IMR-90 (cell line): ENCODE measurements around the gene GAPDH. TPM values are rescaled to one million over a fixed set of nuclear protein-coding genes. Genes with fewer than 3 reads are reported as not detected.

Source experiments
- ATAC-seq: fragments of 200-7000 bp; cut with Tn5 transposase; 2 replicates; pipeline ENCODE4 v1.9.1; 2020; ENCODE audit warnings: low read depth, mild to moderate bottlenecking, moderate library complexity
- BruUV-seq: library from RNA; stranded (reverse); fragments of 400-500 nt; replicated peaks from 2 replicates; lab custom pipeline; 2021; lab: Mats Ljungman, UMichigan
- CTCF ChIA-PET: fragments of 300-600 bp; formaldehyde crosslinking; extraction: SDS; loops from one replicate; lab custom pipeline; 2021; ENCODE audit warnings: antibody characterized with exemption; lab: Yijun Ruan, JAX
- POLR2A ChIA-PET: fragments of 300-600 bp; sonication (Branson Sonifier 250); formaldehyde crosslinking; loops from one replicate; lab custom pipeline; 2022; ENCODE audit warnings: antibody characterized with exemption; ENCODE audit not compliant: unreplicated experiment; lab: Charles Lee
- DNase-seq: peaks from one replicate; pipeline ENCODE4 v3.0.0; 2013
- H2AFZ ChIP-seq: replicated peaks from 2 replicates; pipeline ENCODE3; 2013; ENCODE audit warnings: low read length, mild to moderate bottlenecking; ENCODE audit not compliant: poor library complexity
- H2AK5ac ChIP-seq: 2 replicates; pipeline ENCODE4 v1.6.1; 2013; ENCODE audit warnings: low read depth, low read length, inconsistent platforms
- H2AK9ac ChIP-seq: replicated peaks from 2 replicates; pipeline ENCODE3; 2013; ENCODE audit warnings: mild to moderate bottlenecking, low read depth, low read length, moderate library complexity; ENCODE audit not compliant: poor library complexity
- H2BK120ac ChIP-seq: 2 replicates; pipeline ENCODE4 v1.6.1; 2013; ENCODE audit warnings: low read depth, low read length, inconsistent platforms
- H2BK15ac ChIP-seq: 3 replicates; pipeline ENCODE4 v1.6.1; 2013; ENCODE audit warnings: low read depth, low read length, inconsistent platforms
- H2BK20ac ChIP-seq: 2 replicates; pipeline ENCODE4 v1.6.1; 2013; ENCODE audit warnings: low read depth, mild to moderate bottlenecking, inconsistent platforms, low read length, moderate library complexity
- H2BK5ac ChIP-seq: 2 replicates; pipeline ENCODE4 v1.6.1; 2013; ENCODE audit warnings: mild to moderate bottlenecking, low read depth, low read length, inconsistent platforms; ENCODE audit not compliant: poor library complexity, severe bottlenecking
- H3K14ac ChIP-seq: replicated peaks from 2 replicates; pipeline ENCODE4 v1.6.1; 2013; ENCODE audit warnings: low read depth, low read length, inconsistent platforms
- H3K18ac ChIP-seq: 2 replicates; pipeline ENCODE4 v1.6.1; 2013; ENCODE audit warnings: low read depth, low read length, control low read depth
- H3K23ac ChIP-seq: 2 replicates; pipeline ENCODE4 v1.6.1; 2013; ENCODE audit warnings: low read depth, low read length, inconsistent platforms
- H3K27ac ChIP-seq: 2 replicates; pipeline ENCODE4 v1.5.1; 2013; ENCODE audit warnings: mild to moderate bottlenecking, control low read depth, low read length; ENCODE audit not compliant: insufficient read depth
- H3K27me3 ChIP-seq: 2 replicates; pipeline ENCODE4 v1.6.1; 2013; ENCODE audit warnings: low read length; ENCODE audit not compliant: control insufficient read depth, insufficient read depth
- H3K36me3 ChIP-seq: 2 replicates; pipeline ENCODE4 v1.6.1; 2013; ENCODE audit warnings: low read length, mixed read lengths; ENCODE audit not compliant: control insufficient read depth, insufficient read depth
- H3K4ac ChIP-seq: 2 replicates; pipeline ENCODE4 v1.6.1; 2013; ENCODE audit warnings: low read depth, low read length, inconsistent platforms
- H3K4me1 ChIP-seq: 2 replicates; pipeline ENCODE4 v1.6.1; 2013; ENCODE audit warnings: low read length, mixed read lengths; ENCODE audit not compliant: control insufficient read depth, insufficient read depth
- H3K4me2 ChIP-seq: 2 replicates; pipeline ENCODE4 v1.6.1; 2013; ENCODE audit warnings: low read depth, mild to moderate bottlenecking, control low read depth, low read length, moderate library complexity
- H3K4me3 ChIP-seq: 2 replicates; pipeline ENCODE4 v1.5.1; 2013; ENCODE audit warnings: low read depth, mild to moderate bottlenecking, control low read depth, low read length, moderate library complexity; ENCODE audit not compliant: insufficient read depth
- H3K56ac ChIP-seq: 2 replicates; pipeline ENCODE4 v1.6.1; 2013; ENCODE audit warnings: low read length, inconsistent platforms; ENCODE audit not compliant: insufficient read depth; ENCODE audit errors: extremely low read depth
- H3K79me1 ChIP-seq, 2 experiments: 2 replicates each; pipeline ENCODE4 v1.6.1; 2013; ENCODE audit warnings: low read length in 2 of 2, inconsistent platforms in 1 of 2, low read depth in 1 of 2
- H3K9ac ChIP-seq: 2 replicates; pipeline ENCODE4 v1.6.1; 2013; ENCODE audit warnings: low read depth, low read length, control low read depth
- H3K9me1 ChIP-seq: 2 replicates; pipeline ENCODE4 v1.6.1; 2013; ENCODE audit warnings: low read length, inconsistent platforms; ENCODE audit not compliant: insufficient read depth
- H3K9me3 ChIP-seq: 2 replicates; pipeline ENCODE4 v1.6.1; 2013; ENCODE audit warnings: low read length; ENCODE audit not compliant: control insufficient read depth, insufficient read depth
- H4K20me1 ChIP-seq: 2 replicates; pipeline ENCODE4 v1.6.1; 2013; ENCODE audit warnings: low read length, inconsistent platforms; ENCODE audit not compliant: insufficient read depth
- H4K5ac ChIP-seq: 2 replicates; pipeline ENCODE4 v1.6.1; 2013; ENCODE audit warnings: mild to moderate bottlenecking, low read depth, low read length, control low read depth
- H4K8ac ChIP-seq, 2 experiments: 2 replicates each; pipeline ENCODE4 v1.6.1; 2013; ENCODE audit warnings: low read depth in 2 of 2, low read length in 2 of 2, control low read depth in 1 of 2, inconsistent platforms in 1 of 2
- H4K91ac ChIP-seq: 2 replicates; pipeline ENCODE4 v1.6.1; 2013; ENCODE audit warnings: low read depth, low read length, inconsistent platforms; ENCODE audit not compliant: insufficient read depth
- BHLHE40 ChIP-seq: fragments of 150-350 bp; IDR thresholded peaks from 2 replicates; pipeline ENCODE4 v1.6.1; 2016; ENCODE audit warnings: mild to moderate bottlenecking, low read depth, low read length
- CEBPB ChIP-seq: IDR thresholded peaks from 2 replicates; pipeline ENCODE4 v1.6.1; 2012; ENCODE audit warnings: low read depth, low read length, improper control_type of control experiment
- CHD1 ChIP-seq: IDR thresholded peaks from 2 replicates; pipeline ENCODE4 v1.6.1; 2012; ENCODE audit warnings: low read depth, low read length, improper control_type of control experiment
- CTCF ChIP-seq: conservative IDR thresholded peaks from 2 replicates; pipeline ENCODE4 v1.5.1; 2012; ENCODE audit warnings: mild to moderate bottlenecking, low read depth, low read length, improper control_type of control experiment
- ELK1 ChIP-seq: fragments of 150-350 bp; IDR thresholded peaks from 2 replicates; pipeline ENCODE4 v1.6.1; 2016; ENCODE audit warnings: low read depth, mild to moderate bottlenecking, low read length, moderate library complexity, borderline replicate concordance
- FOS ChIP-seq: fragments of 150-350 bp; IDR thresholded peaks from 2 replicates; pipeline ENCODE4 v1.6.1; 2016; ENCODE audit warnings: low read depth, low read length
- MAFK ChIP-seq: IDR thresholded peaks from 2 replicates; pipeline ENCODE4 v1.6.1; 2012; ENCODE audit warnings: low read depth, low read length, improper control_type of control experiment
- MAZ ChIP-seq: IDR thresholded peaks from 2 replicates; pipeline ENCODE4 v1.6.1; 2012; ENCODE audit warnings: low read depth, mild to moderate bottlenecking, low read length, improper control_type of control experiment, moderate library complexity, borderline replicate concordance
- MXI1 ChIP-seq: IDR thresholded peaks from 2 replicates; pipeline ENCODE4 v1.6.1; 2012; ENCODE audit warnings: low read depth, mild to moderate bottlenecking, low read length, moderate library complexity, borderline replicate concordance
- NFE2L2 ChIP-seq: fragments of 150-350 bp; IDR thresholded peaks from 2 replicates; pipeline ENCODE4 v1.6.1; 2016; ENCODE audit warnings: low read depth, mild to moderate bottlenecking, low read length
- POLR2A ChIP-seq: IDR thresholded peaks from 2 replicates; pipeline ENCODE4 v1.6.1; 2012; ENCODE audit warnings: mild to moderate bottlenecking, low read depth, low read length
- RAD21 ChIP-seq: IDR thresholded peaks from 2 replicates; pipeline ENCODE4 v1.6.1; 2012; ENCODE audit warnings: low read length, improper control_type of control experiment
- RCOR1 ChIP-seq: IDR thresholded peaks from 2 replicates; pipeline ENCODE4 v1.6.1; 2012; ENCODE audit warnings: mild to moderate bottlenecking, low read length, improper control_type of control experiment; ENCODE audit not compliant: insufficient replicate concordance
- RFX5 ChIP-seq: IDR thresholded peaks from 2 replicates; pipeline ENCODE4 v1.8.0; 2012; ENCODE audit warnings: low read depth, mild to moderate bottlenecking, low read length, moderate library complexity
- SMC3 ChIP-seq: fragments of 150-350 bp; IDR thresholded peaks from 2 replicates; pipeline ENCODE4 v1.6.1; 2016; ENCODE audit warnings: low read depth, mild to moderate bottlenecking, antibody characterized with exemption, low read length, moderate library complexity
- USF2 ChIP-seq: fragments of 150-350 bp; IDR thresholded peaks from 2 replicates; pipeline ENCODE4 v1.6.1; 2017; ENCODE audit warnings: mild to moderate bottlenecking, antibody characterized with exemption, low read length, low read depth
- WGBS, 2 experiments: methylation state at CpG; one replicate each; pipeline versions ENCODE4 v1.1.5 to v1.1.7; 2013; ENCODE audit warnings: missing lambda C conversion rate in 2 of 2; ENCODE audit not compliant: insufficient read length in 1 of 2; ENCODE audit errors: extremely low coverage in 2 of 2; 5-methylcytosine and 5-hydroxymethylcytosine counted together
- dilution Hi-C: fragments of 300-500 bp; cut with HindIII; formaldehyde crosslinking; loops from one replicate; pipeline ENCODE4 v1.14.3; 2018; ENCODE audit warnings: low sequenced_read_pairs; ENCODE audit not compliant: unreplicated experiment
- in situ Hi-C: fragments of 300-500 bp; cut with MboI; formaldehyde crosslinking; loops from 3 replicates; pipeline ENCODE4 v1.14.3; 2019; ENCODE audit warnings: low sequenced_read_pairs, inconsistent platforms, mixed read lengths
- intact Hi-C: fragments of 100-400 bp; cut with micrococcal nuclease; formaldehyde crosslinking; loops from 2 replicates; pipeline ENCODE4 v1.10.0; 2022
- polyA plus RNA-seq, 3 experiments: library from polyadenylated mRNA; depleted of rRNA; stranded (reverse); fragments of >200 nt; gene quantifications; 2 replicates each; pipeline ENCODE4 v1.2.3, GENCODE V29; 2012; ENCODE audit warnings: low replicate concordance in 1 of 3
- total RNA-seq: library from RNA; depleted of rRNA; stranded (reverse); fragments of >200 nt; gene quantifications from 2 replicates; pipeline ENCODE4 v1.2.3, GENCODE V29; 2012

The GAPDH gene
- total and polyA plus RNA-seq, 2 of the 4 experiments (the other 2 are of a cell fraction) = 12,939 to 21,893 TPM

GRCh38 chr12:6489449-6489848 is 44.9 kb upstream of the GAPDH start:
- dilution Hi-C loops (no loop called here), intact Hi-C loops (no loop called here), in situ Hi-C loops (no loop called here)
- Histone ChIP-seq H2BK20ac (no peak overlapping the region), H3K79me1 (peaks cover 14 to 18% of the 10 kb centered on the region in 2 experiments), H2BK5ac (no peak overlapping the region), H2AK5ac (no peak overlapping the region), H3K36me3 (no peaks in the 10 kb centered on the region), H4K8ac (no peak overlapping the region), H3K9me1 (peaks cover 4% of the 10 kb centered on the region), H3K4me1 (no peaks in the 10 kb centered on the region; the same call in 1 of the 2 replicates), H3K27ac (no peak overlapping the region), H4K20me1 (peaks cover 4% of the 10 kb centered on the region), H3K27me3 (no peaks in the 10 kb centered on the region), H4K91ac (no peak overlapping the region), H3K9ac (no peak overlapping the region), H2BK15ac (no peak overlapping the region), H2AK9ac (no peak overlapping the region), H3K4me2 (no peak overlapping the region), H3K14ac (no peak overlapping the region), H4K5ac (no peak overlapping the region), H3K4me3 (no peak overlapping the region), H3K4ac (no peak overlapping the region), H2AFZ (no peak overlapping the region), H3K56ac (no peak overlapping the region), H2BK120ac (no peak overlapping the region), H3K18ac (no peak overlapping the region), H3K9me3 (no peaks in the 10 kb centered on the region), H3K23ac (no peak overlapping the region)
- DNase-seq (no peak), ATAC-seq (no peak)
- no CpG with 5 or more reads among the region's 4 CpGs for WGBS, 2 experiments
- TF ChIP-seq FOS (no peak), CTCF (no peak), POLR2A (no peak), BHLHE40 (no peak), MXI1 (no peak), RAD21 (no peak), CHD1 (no peak), SMC3 (no peak), CEBPB (no peak), NFE2L2 (no peak), USF2 (no peak), ELK1 (no peak), RCOR1 (no peak), MAFK (no peak), RFX5 (no peak), MAZ (no peak)
- POLR2A ChIA-PET = interaction anchor here (0.7 kb wide), 1 partner anchor 289 kb away, joined by 17 read pairs; no protein-coding TSS in a partner anchor
- no TSS peak for BruUV-seq
- CTCF ChIA-PET = interaction anchor here (0.9 kb wide), 1 partner anchor 66 kb away, joined by 3 read pairs; no protein-coding TSS in a partner anchor
